COLO829 (cell line): ENCODE measurements around the gene ADPRH.

Source experiments
- DNase-seq: peaks from one replicate; pipeline ENCODE4 v3.0.0; 2012; ENCODE audit warnings: low spot score

Gene ADPRH

DNA sequence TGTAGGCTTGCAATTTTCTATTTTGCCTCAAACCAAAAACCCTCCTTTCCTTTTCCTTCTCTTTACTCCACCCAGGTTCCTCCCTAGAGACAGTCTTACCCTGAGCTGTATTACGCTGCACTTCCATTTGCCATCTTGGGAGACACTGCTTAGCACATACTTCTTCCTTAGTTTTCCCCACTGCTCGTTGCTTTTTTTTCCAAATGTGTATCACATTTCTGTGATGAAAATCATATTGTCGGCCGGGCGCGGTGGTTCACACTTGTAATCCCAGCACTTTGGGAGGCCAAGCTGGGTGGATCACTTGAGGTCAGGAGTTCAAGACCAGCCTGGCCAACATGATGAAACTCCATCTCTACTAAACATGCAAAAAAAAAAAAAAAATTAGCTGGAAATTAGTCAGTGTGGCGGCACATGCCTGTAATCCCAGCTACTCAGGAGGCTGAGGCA, 51.6 kb downstream of the ADPRH start:
- no peak for DNase-seq

DNA sequence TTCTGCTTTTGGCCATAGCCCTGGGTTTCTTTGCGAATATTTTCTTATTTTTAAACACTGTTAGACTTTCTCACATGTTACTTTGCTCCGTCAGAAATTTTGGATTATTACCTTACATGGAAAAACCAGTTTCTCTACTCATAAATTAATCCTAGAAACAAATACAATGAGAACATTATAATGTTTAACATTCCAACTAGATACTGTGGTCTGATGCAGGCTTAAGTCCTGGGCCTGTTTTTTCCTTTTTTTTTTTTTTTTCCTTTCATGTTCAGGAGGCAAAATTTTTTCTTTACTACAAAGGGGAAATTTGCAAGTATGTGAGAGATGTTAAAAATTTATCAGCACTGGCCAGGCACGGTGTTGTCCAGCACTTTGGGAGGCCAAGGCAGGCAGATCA, 52.2 kb downstream of the ADPRH start:
- peak; percentile 46 for DNase-seq

DNA sequence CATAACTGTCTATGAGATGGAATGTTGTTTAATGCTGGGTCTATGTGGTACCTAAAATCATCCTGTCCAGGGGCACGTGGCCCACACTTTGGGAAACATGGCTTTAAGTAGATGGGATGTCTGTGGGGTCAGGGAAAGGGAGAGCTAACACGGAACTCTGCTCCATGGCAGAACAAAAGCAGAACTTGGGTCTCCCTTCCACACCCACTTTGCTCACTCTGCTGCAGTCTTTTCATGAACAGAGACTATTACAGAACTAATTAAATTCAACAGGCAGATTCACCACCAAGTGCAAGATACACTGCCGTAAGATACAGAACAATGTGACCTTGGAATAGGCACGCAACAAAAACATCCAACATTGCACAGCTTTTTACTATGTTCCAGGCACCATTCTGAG, 52.9 kb downstream of the ADPRH start:
- DNase-seq = no peak

DNA sequence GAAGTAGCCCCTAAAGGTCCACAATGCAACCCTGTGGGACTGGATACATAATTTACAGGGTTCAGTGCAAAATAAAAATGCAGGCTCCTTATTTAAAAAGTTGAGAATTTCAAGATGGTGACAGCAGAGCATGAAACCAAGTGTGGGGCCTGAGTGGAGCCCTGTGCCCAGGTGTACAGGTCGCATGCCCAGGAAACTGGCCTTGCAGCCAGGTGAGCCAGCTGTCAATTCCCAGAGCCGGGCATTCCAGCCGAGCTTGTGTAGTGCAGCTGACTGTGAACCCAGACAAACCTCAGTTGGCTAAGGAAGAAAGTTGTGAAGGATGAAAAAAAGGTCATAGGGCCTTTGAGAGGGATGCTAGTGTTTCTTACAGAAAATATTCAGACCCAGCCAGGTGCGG, 53.5 kb downstream of the ADPRH start:
- no peak for DNase-seq

DNA sequence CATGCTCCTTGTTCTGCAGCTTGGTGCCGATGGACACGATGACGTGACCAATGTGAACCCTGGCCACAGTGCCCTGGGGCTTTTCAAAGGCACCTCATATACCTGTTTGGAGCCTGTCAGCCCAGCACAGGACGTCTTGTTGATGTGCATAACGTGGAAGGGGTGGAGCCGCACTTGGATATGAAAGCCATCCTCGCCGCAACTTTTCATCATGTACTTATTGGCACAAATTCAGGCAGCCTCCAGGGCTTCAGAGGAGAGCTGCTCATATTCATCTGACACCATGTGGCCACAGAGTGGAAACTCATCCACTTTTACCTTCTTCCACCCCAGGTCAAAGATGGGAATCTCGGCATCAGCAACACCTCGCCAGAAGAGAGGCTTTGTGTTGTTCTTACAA, 56.4 kb downstream of the ADPRH start:
- no peak for DNase-seq

DNA sequence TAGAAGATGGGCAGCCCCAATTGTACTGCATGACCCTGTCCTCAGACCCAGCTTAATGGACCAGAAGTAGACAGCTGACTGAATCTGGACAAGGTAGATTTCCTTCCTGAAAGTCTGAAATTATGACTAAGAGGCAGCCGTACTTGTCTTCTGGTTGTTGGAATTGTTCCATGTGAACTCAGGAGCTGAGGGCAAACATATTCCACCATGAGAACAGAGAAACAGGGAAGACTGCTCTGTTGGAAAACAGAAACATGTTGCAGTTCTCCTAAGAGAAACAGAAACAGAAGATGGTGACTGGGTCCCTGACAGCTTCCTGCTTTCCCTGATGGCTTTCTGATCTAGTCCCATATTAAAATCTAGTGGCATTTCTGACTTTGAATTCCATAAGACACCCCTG, 57.0 kb downstream of the ADPRH start:
- no peak for DNase-seq

DNA sequence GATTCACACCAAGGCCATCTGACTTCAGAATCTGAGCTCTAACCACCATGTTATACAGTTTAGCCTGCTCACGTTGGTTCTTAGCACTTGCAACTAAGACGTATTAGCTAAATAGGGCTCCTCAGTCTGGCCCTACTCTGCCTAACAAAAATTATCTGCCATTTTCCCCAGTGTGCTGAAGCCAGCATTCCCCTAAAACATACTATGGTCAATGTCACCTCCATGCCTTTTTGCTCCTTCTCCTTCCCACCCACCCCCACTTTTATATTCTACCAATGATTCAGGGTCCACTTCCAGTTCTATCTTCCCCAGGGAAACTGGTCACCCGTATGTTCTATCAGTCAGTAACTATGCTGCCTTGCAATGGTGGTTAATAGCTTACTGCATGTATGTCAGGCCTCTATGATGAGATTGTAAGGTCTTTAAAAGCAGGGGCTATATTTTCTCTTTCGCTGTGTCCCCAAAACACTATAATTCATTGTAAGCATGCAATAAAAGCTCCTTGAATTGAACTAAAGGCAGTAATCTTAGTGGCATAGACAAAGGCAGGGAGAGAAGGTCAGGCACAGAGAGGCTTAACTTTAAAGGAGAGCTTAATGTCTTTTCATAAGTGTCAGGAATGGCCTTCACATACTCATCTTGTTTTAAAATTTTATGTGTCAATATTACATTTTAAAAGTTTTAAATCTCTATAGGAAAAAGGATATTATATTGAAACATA, 57.8 kb downstream of the ADPRH start:
- no peak for DNase-seq

DNA sequence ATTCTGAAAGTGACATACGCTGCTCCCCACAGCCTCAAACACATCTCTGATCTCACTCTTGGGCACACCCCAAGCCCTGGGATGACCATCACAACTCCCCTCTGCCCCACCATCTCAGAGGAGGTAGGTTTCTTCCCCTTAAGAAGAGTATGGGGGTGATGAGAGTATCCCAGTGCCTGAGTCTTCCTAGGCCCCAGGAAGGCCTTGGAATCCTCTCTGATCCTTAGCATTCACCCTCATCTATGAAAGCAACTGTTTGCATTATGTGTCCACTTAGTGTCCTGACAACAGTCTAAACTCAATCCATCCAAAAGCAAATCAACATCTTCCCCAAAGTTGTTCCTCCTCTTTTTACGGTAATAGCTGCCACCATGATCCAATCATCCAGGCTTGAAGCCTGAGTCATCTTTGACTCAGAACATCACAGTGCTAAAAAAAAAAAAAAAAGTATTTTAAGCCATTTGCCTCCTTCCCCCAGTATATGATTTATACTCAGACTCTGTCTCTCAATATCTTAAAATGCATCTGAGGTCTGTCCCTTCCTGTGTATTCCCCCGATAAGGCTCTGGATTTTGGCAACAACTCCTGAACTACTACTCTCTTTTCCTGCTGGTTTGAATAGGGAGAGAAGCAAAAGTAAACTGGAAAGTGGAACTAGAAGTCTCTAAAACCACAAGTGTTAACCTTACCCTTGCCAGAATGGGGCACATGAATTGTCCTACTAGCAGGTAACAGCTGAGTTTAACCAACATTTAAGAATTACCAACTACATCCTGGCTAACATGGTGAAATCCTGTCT, 58.6 kb downstream of the ADPRH start:
- DNase-seq = peak; percentile 70
